Measurements from ENCODE around the gene C1orf198. TPM values are rescaled to one million over a fixed set of nuclear protein-coding genes. Genes with fewer than 3 reads are reported as not detected.

C1orf198 gene
- polyA plus RNA-seq, 1 of the 3 experiments (the other 2 are of a cell fraction) = 12.3 TPM

GRCh38 chr1:230917284-230918135 is 49.2 kb upstream of the C1orf198 start:
- 58% methylated on average over 15 of the region's 15 CpGs for WGBS (ENCODE audit: low lambda C conversion rate)
- Histone ChIP-seq H3K4me1 (ENCODE audit: control insufficient read depth in 1 of 2, insufficient read depth in 2 of 2, low read depth in 1 of 2, low read length in 1 of 2) (no peaks in the 10 kb centered on the region), H3F3A (replicated peaks; ENCODE audit: insufficient read depth) (peaks cover 4% of the 10 kb centered on the region), H3K9me2 (no peaks in the 10 kb centered on the region), H3K79me2 (ENCODE audit: insufficient read depth) (no peaks in the 10 kb centered on the region), H3K4me2 (no peak overlapping the region), H3K36me3 (replicated peaks in 1 of 2; ENCODE audit: control insufficient read depth in 1 of 2, insufficient read depth in 2 of 2, low read length in 1 of 2) (peaks cover 0 to 48% of the 10 kb centered on the region in 2 experiments), H2AFZ (ENCODE audit: low read depth) (no peak overlapping the region), H3K27me3 (ENCODE audit: insufficient read depth) (no peaks in the 10 kb centered on the region), H3K9ac (no peak overlapping the region), H4K20me1 (ENCODE audit: insufficient read depth) (no peaks in the 10 kb centered on the region), H3K4me3 (ENCODE audit: low read depth in 2 of 2, low read length in 1 of 2) (no peak overlapping the region; a peak in 1 of 4 replicates), H3K9me3 (no peaks in the 10 kb centered on the region), H3K27ac (ENCODE audit: low read depth in 2 of 2, low read length in 1 of 2) (no peak overlapping the region)
- TF ChIP-seq TAF1 (IDR thresholded peaks at IDR 0.05; ENCODE audit: borderline replicate concordance, low read depth, low read length) = no peak
- TF ChIP-seq REST (IDR thresholded peaks at IDR 0.05; ENCODE audit: low read depth, low read length) = no peak
- peak; percentile 69 for TF ChIP-seq SMC3 (IDR thresholded peaks at IDR 0.05; ENCODE audit: low read depth, low read length)
- TF ChIP-seq RXRA (IDR thresholded peaks at IDR 0.05; ENCODE audit: borderline replicate concordance, low read depth) = no peak
- TF ChIP-seq MAX (IDR thresholded peaks at IDR 0.05; ENCODE audit: low read depth) = no peak
- TF ChIP-seq RAD21 (IDR thresholded peaks at IDR 0.05; ENCODE audit: low read length) = peak; percentile 72
- no peak for TF ChIP-seq TEAD4 (IDR thresholded peaks at IDR 0.05; ENCODE audit: borderline replicate concordance, insufficient read depth)
- peak; percentile 68 for TF ChIP-seq CTCF (IDR thresholded peaks at IDR 0.05)
- no peak for TF ChIP-seq TCF12 (IDR thresholded peaks at IDR 0.05)
- no peak for TF ChIP-seq JUND (IDR thresholded peaks at IDR 0.05)
- no peak for TF ChIP-seq RCOR1 (IDR thresholded peaks at IDR 0.05; ENCODE audit: low read length)
- TF ChIP-seq IRF3 (IDR thresholded peaks at IDR 0.05; ENCODE audit: low read depth, low read length) = no peak
- no peak for TF ChIP-seq EP300 (IDR thresholded peaks at IDR 0.05; ENCODE audit: borderline replicate concordance in 1 of 2, low read depth in 1 of 2, low read length in 1 of 2)
- no peak for TF ChIP-seq NFIC (IDR thresholded peaks at IDR 0.05; ENCODE audit: borderline replicate concordance)
- peak; percentile 66 for DNase-seq
- ChIA-PET CTCF (interaction anchor here (0.6 to 5.5 kb wide), 18 partner anchors 10 to 294 kb away, joined by 3 to 31 read pairs (median 4); no protein-coding TSS in a partner anchor), POLR2A (no interaction called here)
